HG02938 (cell line): Measurements from ENCODE around the gene KRTAP29-1.

Source experiments
- ATAC-seq: cut with Tn5 transposase; IDR thresholded peaks from one replicate; pipeline ENCODE4 v1.9.1; 2021; ENCODE audit warnings: mild to moderate bottlenecking, moderate library complexity; ENCODE audit not compliant: unreplicated experiment

The KRTAP29-1 gene

GRCh38 chr17:41328207-41328606 lies 25.6 kb upstream of the KRTAP29-1 start:
- ATAC-seq = no peak

GRCh38 chr17:41327411-41328120 lies 24.9 kb upstream of the KRTAP29-1 start:
- no peak for ATAC-seq

- no peak for ATAC-seq
These were observed 23.8 kb upstream of the KRTAP29-1 start for GRCh38 chr17:41326173-41327145.

- no peak for ATAC-seq
These were observed 23.0 kb upstream of the KRTAP29-1 start for GRCh38 chr17:41325611-41326010.

GRCh38 chr17:41325126-41325525 lies 22.5 kb upstream of the KRTAP29-1 start:
- no peak for ATAC-seq

- ATAC-seq = no peak
These were observed 21.8 kb upstream of the KRTAP29-1 start for GRCh38 chr17:41324180-41325075.

GRCh38 chr17:41322903-41323895 lies 20.5 kb upstream of the KRTAP29-1 start:
- no peak for ATAC-seq

GRCh38 chr17:41322094-41322902 lies 19.6 kb upstream of the KRTAP29-1 start:
- no peak for ATAC-seq

- ATAC-seq = no peak
These were observed 15.6 kb upstream of the KRTAP29-1 start for GRCh38 chr17:41318231-41318630.

GRCh38 chr17:41315814-41316445 lies 13.3 kb upstream of the KRTAP29-1 start:
- ATAC-seq = no peak

- no peak for ATAC-seq
These were observed 12.6 kb upstream of the KRTAP29-1 start, which contains the start of gene KRTAP17-1 for GRCh38 chr17:41315204-41315794. Gene KRTAP17-1, minus strand, starts transcription at chr17:41315710. Its CDS starts 60 bp downstream, at chr17:41315650.

GRCh38 chr17:41311111-41311510 lies 8.5 kb upstream of the KRTAP29-1 start:
- no peak for ATAC-seq

GRCh38 chr17:41308918-41309359 lies 6.3 kb upstream of the KRTAP29-1 start, which contains the start of gene KRTAP16-1:
Gene KRTAP16-1, minus strand, starts transcription at chr17:41309309. Its CDS starts 56 bp downstream, at chr17:41309253.
- no peak for ATAC-seq

- ATAC-seq = no peak
These were observed 5.7 kb upstream of the KRTAP29-1 start for GRCh38 chr17:41308251-41308917.

GRCh38 chr17:41307647-41308046 lies 5.0 kb upstream of the KRTAP29-1 start:
- no peak for ATAC-seq

GRCh38 chr17:41304091-41304490 lies 1.4 kb upstream of the KRTAP29-1 start:
- no peak for ATAC-seq

- ATAC-seq = no peak
These were observed 330 bp upstream of the KRTAP29-1 start for GRCh38 chr17:41302981-41303380.
